Measurements from ENCODE around the gene RNU7-1. TPM values are rescaled to one million over a fixed set of nuclear protein-coding genes. Genes with fewer than 3 reads are reported as not detected.

Gene RNU7-1
- total and polyA plus RNA-seq, 9 of the 15 experiments (the other 6 are each of a cell fraction or from before 2014, with no cell fraction given), result not detected

DNA sequence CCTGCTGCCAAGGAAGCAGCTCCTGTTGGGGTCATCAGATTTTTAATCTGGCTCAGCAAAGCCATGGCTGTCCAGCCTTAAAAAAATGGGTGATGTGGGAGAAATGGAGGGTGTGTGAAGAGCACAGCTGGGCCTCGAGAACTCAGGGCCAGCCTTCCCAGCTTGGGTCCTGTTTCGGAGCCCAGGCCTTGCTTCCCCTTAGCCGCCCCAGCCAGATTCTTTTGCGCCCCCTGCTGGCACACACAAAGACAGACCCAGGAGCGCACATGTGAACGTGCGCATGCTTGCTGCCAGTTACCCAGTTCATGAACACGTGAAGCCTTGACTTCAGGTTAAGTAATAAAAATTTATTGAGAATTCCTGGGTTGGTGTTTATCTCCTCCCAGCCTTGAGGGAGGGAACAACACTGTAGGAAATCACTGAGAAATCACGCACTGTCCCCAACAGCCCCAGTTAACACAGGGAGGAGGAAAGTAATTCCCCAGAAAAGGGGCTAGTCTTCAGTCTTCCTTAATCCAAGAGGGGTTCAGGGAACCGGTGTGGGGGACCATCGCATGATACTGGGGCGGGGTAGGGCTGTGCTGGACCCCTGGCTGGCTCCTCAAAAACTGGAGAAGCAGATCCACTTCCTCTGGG, 21.5 kb downstream of the RNU7-1 start (continued):
- TF ChIP-seq, protein P1, sequence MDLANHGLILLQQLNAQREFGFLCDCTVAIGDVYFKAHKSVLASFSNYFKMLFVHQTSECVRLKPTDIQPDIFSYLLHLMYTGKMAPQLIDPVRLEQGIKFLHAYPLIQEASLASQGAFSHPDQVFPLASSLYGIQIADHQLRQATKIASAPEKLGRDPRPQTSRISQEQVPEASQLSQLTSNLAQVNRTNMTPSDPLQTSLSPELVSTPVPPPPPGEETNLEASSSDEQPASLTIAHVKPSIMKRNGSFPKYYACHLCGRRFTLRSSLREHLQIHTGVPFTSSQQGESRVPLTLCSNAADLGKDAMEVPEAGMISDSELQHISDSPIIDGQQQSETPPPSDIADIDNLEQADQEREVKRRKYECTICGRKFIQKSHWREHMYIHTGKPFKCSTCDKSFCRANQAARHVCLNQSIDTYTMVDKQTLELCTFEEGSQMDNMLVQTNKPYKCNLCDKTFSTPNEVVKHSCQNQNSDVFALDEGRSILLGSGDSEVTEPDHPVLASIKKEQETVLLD (IDR thresholded peaks at IDR 0.05), result 0 out of 2 replicates have a peak, but pooled peaks have one; percentile 14
- TF ChIP-seq ZNF408 (CRISPR knock-in tag; IDR thresholded peaks at IDR 0.05; ENCODE audit: low read depth), result no peak
- TF ChIP-seq, protein P2, sequence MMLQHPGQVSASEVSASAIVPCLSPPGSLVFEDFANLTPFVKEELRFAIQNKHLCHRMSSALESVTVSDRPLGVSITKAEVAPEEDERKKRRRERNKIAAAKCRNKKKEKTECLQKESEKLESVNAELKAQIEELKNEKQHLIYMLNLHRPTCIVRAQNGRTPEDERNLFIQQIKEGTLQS (IDR thresholded peaks at IDR 0.05), result no peak
- TF ChIP-seq, protein P2 (CRISPR knock-in tag; conservative IDR thresholded peaks at IDR 0.05), result no peak
- no peak for TF ChIP-seq POLR3A (IDR thresholded peaks at IDR 0.05; ENCODE audit: borderline replicate concordance, extremely low read depth, insufficient read depth, insufficient read length)
- no peak for TF ChIP-seq HSF4 (CRISPR knock-in tag; IDR thresholded peaks at IDR 0.05; ENCODE audit: borderline replicate concordance)
- TF ChIP-seq, protein P3, sequence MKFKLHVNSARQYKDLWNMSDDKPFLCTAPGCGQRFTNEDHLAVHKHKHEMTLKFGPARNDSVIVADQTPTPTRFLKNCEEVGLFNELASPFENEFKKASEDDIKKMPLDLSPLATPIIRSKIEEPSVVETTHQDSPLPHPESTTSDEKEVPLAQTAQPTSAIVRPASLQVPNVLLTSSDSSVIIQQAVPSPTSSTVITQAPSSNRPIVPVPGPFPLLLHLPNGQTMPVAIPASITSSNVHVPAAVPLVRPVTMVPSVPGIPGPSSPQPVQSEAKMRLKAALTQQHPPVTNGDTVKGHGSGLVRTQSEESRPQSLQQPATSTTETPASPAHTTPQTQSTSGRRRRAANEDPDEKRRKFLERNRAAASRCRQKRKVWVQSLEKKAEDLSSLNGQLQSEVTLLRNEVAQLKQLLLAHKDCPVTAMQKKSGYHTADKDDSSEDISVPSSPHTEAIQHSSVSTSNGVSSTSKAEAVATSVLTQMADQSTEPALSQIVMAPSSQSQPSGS (CRISPR knock-in tag; IDR thresholded peaks at IDR 0.05), result no peak
- no peak for TF ChIP-seq ZNF699 (CRISPR knock-in tag; IDR thresholded peaks at IDR 0.05; ENCODE audit: insufficient replicate concordance)
- TF ChIP-seq XRCC4 (IDR thresholded peaks at IDR 0.05; ENCODE audit: extremely low read depth, insufficient read depth, insufficient read length), result no peak
- peak; percentile 71 for TF ChIP-seq SMC3 (conservative IDR thresholded peaks at IDR 0.05; ENCODE audit: insufficient read depth, low read depth, low read length)
- TF ChIP-seq HLTF (IDR thresholded peaks at IDR 0.05), result no peak
- TF ChIP-seq, protein P4, sequence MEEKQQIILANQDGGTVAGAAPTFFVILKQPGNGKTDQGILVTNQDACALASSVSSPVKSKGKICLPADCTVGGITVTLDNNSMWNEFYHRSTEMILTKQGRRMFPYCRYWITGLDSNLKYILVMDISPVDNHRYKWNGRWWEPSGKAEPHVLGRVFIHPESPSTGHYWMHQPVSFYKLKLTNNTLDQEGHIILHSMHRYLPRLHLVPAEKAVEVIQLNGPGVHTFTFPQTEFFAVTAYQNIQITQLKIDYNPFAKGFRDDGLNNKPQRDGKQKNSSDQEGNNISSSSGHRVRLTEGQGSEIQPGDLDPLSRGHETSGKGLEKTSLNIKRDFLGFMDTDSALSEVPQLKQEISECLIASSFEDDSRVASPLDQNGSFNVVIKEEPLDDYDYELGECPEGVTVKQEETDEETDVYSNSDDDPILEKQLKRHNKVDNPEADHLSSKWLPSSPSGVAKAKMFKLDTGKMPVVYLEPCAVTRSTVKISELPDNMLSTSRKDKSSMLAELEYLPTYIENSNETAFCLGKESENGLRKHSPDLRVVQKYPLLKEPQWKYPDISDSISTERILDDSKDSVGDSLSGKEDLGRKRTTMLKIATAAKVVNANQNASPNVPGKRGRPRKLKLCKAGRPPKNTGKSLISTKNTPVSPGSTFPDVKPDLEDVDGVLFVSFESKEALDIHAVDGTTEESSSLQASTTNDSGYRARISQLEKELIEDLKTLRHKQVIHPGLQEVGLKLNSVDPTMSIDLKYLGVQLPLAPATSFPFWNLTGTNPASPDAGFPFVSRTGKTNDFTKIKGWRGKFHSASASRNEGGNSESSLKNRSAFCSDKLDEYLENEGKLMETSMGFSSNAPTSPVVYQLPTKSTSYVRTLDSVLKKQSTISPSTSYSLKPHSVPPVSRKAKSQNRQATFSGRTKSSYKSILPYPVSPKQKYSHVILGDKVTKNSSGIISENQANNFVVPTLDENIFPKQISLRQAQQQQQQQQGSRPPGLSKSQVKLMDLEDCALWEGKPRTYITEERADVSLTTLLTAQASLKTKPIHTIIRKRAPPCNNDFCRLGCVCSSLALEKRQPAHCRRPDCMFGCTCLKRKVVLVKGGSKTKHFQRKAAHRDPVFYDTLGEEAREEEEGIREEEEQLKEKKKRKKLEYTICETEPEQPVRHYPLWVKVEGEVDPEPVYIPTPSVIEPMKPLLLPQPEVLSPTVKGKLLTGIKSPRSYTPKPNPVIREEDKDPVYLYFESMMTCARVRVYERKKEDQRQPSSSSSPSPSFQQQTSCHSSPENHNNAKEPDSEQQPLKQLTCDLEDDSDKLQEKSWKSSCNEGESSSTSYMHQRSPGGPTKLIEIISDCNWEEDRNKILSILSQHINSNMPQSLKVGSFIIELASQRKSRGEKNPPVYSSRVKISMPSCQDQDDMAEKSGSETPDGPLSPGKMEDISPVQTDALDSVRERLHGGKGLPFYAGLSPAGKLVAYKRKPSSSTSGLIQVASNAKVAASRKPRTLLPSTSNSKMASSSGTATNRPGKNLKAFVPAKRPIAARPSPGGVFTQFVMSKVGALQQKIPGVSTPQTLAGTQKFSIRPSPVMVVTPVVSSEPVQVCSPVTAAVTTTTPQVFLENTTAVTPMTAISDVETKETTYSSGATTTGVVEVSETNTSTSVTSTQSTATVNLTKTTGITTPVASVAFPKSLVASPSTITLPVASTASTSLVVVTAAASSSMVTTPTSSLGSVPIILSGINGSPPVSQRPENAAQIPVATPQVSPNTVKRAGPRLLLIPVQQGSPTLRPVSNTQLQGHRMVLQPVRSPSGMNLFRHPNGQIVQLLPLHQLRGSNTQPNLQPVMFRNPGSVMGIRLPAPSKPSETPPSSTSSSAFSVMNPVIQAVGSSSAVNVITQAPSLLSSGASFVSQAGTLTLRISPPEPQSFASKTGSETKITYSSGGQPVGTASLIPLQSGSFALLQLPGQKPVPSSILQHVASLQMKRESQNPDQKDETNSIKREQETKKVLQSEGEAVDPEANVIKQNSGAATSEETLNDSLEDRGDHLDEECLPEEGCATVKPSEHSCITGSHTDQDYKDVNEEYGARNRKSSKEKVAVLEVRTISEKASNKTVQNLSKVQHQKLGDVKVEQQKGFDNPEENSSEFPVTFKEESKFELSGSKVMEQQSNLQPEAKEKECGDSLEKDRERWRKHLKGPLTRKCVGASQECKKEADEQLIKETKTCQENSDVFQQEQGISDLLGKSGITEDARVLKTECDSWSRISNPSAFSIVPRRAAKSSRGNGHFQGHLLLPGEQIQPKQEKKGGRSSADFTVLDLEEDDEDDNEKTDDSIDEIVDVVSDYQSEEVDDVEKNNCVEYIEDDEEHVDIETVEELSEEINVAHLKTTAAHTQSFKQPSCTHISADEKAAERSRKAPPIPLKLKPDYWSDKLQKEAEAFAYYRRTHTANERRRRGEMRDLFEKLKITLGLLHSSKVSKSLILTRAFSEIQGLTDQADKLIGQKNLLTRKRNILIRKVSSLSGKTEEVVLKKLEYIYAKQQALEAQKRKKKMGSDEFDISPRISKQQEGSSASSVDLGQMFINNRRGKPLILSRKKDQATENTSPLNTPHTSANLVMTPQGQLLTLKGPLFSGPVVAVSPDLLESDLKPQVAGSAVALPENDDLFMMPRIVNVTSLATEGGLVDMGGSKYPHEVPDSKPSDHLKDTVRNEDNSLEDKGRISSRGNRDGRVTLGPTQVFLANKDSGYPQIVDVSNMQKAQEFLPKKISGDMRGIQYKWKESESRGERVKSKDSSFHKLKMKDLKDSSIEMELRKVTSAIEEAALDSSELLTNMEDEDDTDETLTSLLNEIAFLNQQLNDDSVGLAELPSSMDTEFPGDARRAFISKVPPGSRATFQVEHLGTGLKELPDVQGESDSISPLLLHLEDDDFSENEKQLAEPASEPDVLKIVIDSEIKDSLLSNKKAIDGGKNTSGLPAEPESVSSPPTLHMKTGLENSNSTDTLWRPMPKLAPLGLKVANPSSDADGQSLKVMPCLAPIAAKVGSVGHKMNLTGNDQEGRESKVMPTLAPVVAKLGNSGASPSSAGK (IDR thresholded peaks at IDR 0.05), result peak; percentile 81

Measured in K562 (cell line).